H9 (cell line): Measurements from ENCODE around the gene NXN. TPM values are rescaled to one million over a fixed set of nuclear protein-coding genes. Genes with fewer than 3 reads are reported as not detected.

ENCODE experiments used
- DNase-seq: peaks from one replicate; pipeline ENCODE4 v3.0.0-alpha.2; 2017
- H2AFZ ChIP-seq: one replicate; pipeline ENCODE4 v1.6.1; 2013; ENCODE audit warnings: mild to moderate bottlenecking, low read length, control low read depth, moderate library complexity
- H2AK5ac ChIP-seq: 2 replicates; pipeline ENCODE4 v1.6.1; 2013; ENCODE audit warnings: low read length, control low read depth, mixed read lengths; ENCODE audit not compliant: insufficient read length
- H2BK120ac ChIP-seq: one replicate; pipeline ENCODE4 v1.6.1; 2013; ENCODE audit warnings: low read depth, mild to moderate bottlenecking, low read length, control low read depth, inconsistent platforms; ENCODE audit not compliant: poor library complexity, severe bottlenecking
- H2BK12ac ChIP-seq: 2 replicates; pipeline ENCODE4 v1.6.1; 2013; ENCODE audit warnings: low read length, control low read depth, mixed read lengths, low read depth; ENCODE audit not compliant: insufficient read length
- H2BK15ac ChIP-seq: 2 replicates; pipeline ENCODE4 v1.6.1; 2013; ENCODE audit warnings: low read depth, low read length, control low read depth
- H2BK20ac ChIP-seq: one replicate; pipeline ENCODE4 v1.6.1; 2013; ENCODE audit warnings: low read depth, mild to moderate bottlenecking, low read length, control low read depth, inconsistent platforms; ENCODE audit not compliant: poor library complexity, severe bottlenecking
- H2BK5ac ChIP-seq: 2 replicates; pipeline ENCODE4 v1.6.1; 2013; ENCODE audit warnings: low read length, control low read depth, mixed read lengths; ENCODE audit not compliant: insufficient read length
- H3K14ac ChIP-seq: 2 replicates; pipeline ENCODE4 v1.6.1; 2013; ENCODE audit warnings: low read length, control low read depth; ENCODE audit not compliant: insufficient read depth
- H3K18ac ChIP-seq: 2 replicates; pipeline ENCODE4 v1.6.1; 2013; ENCODE audit warnings: low read depth, mild to moderate bottlenecking, mixed read lengths, low read length, control low read depth; ENCODE audit not compliant: insufficient read length
- H3K23ac ChIP-seq: 2 replicates; pipeline ENCODE4 v1.6.1; 2013; ENCODE audit warnings: low read length, control low read depth, mixed read lengths, low read depth; ENCODE audit not compliant: insufficient read length
- H3K23me2 ChIP-seq: 2 replicates; pipeline ENCODE4 v1.6.1; 2013; ENCODE audit warnings: low read depth, mild to moderate bottlenecking, mixed read lengths, low read length, control low read depth; ENCODE audit not compliant: insufficient read length, poor library complexity, severe bottlenecking
- H3K27ac ChIP-seq: 2 replicates; pipeline ENCODE4 v1.5.1; 2013; ENCODE audit warnings: low read length, control low read depth, mixed read lengths, low read depth; ENCODE audit not compliant: insufficient read length
- H3K27me3 ChIP-seq: 2 replicates; pipeline ENCODE4 v1.6.1; 2013; ENCODE audit warnings: low read length, control low read depth, inconsistent platforms; ENCODE audit not compliant: insufficient read depth
- H3K4ac ChIP-seq: 2 replicates; pipeline ENCODE4 v1.6.1; 2013; ENCODE audit warnings: low read depth, mild to moderate bottlenecking, control low read depth, inconsistent platforms, low read length, moderate library complexity
- H3K4me1 ChIP-seq: 2 replicates; pipeline ENCODE4 v1.6.1; 2013; ENCODE audit warnings: low read length, control low read depth, inconsistent platforms; ENCODE audit not compliant: insufficient read depth
- H3K4me2 ChIP-seq: 2 replicates; pipeline ENCODE4 v1.6.1; 2013; ENCODE audit warnings: low read length, control low read depth, mixed read lengths; ENCODE audit not compliant: insufficient read length, insufficient read depth
- H3K56ac ChIP-seq: 2 replicates; pipeline ENCODE4 v1.6.1; 2013; ENCODE audit warnings: low read depth, mild to moderate bottlenecking, mixed read lengths, low read length, control low read depth; ENCODE audit not compliant: insufficient read length
- H3K79me1 ChIP-seq: 2 replicates; pipeline ENCODE4 v1.6.1; 2013; ENCODE audit warnings: low read depth, mild to moderate bottlenecking, moderate library complexity, low read length, control low read depth, inconsistent platforms; ENCODE audit not compliant: insufficient read depth, poor library complexity, severe bottlenecking
- H3K79me2 ChIP-seq: 2 replicates; pipeline ENCODE4 v1.6.1; 2013; ENCODE audit warnings: low read length, control low read depth, inconsistent platforms; ENCODE audit not compliant: insufficient read depth
- H3K9ac ChIP-seq: 2 replicates; pipeline ENCODE4 v1.6.1; 2013; ENCODE audit warnings: low read length, control low read depth, mixed read lengths; ENCODE audit not compliant: insufficient read length; ENCODE audit errors: extremely low read depth
- H3K9me3 ChIP-seq: one replicate; pipeline ENCODE4 v1.6.1; 2013; ENCODE audit warnings: low read depth, low read length, inconsistent platforms; ENCODE audit not compliant: control insufficient read depth
- H3T11ph ChIP-seq: one replicate; pipeline ENCODE4 v1.6.1; 2013; ENCODE audit warnings: mild to moderate bottlenecking, low read length, control low read depth, inconsistent platforms
- H4K20me1 ChIP-seq: one replicate; pipeline ENCODE4 v1.6.1; 2013; ENCODE audit not compliant: control insufficient read depth, insufficient read length, insufficient read depth
- H4K5ac ChIP-seq: 2 replicates; pipeline ENCODE4 v1.6.1; 2013; ENCODE audit warnings: low read depth, mild to moderate bottlenecking, mixed read lengths, low read length, control low read depth; ENCODE audit not compliant: insufficient read length
- H4K8ac ChIP-seq: replicated peaks from 2 replicates; pipeline ENCODE4 v1.6.1; 2013; ENCODE audit warnings: low read length, control low read depth, mixed read lengths, low read depth; ENCODE audit not compliant: insufficient read length
- H4K91ac ChIP-seq: 2 replicates; pipeline ENCODE4 v1.6.1; 2013; ENCODE audit warnings: low read depth, mild to moderate bottlenecking, moderate library complexity, mixed read lengths, low read length, control low read depth; ENCODE audit not compliant: insufficient read length
- H3K27ac Mint-ChIP-seq, 3 experiments: 2 replicates in 2 of 3; 3 replicates in 1 of 3; pipeline ENCODE4 v1.8.0; 2020 to 2021; ENCODE audit warnings: mixed read lengths in 3 of 3, mild to moderate bottlenecking in 1 of 3, moderate library complexity in 1 of 3
- H3K27me3 Mint-ChIP-seq: 2 replicates; pipeline ENCODE4 v1.8.0; 2021; ENCODE audit warnings: low read depth, mild to moderate bottlenecking, moderate library complexity, mixed read lengths
- H3K36me3 Mint-ChIP-seq, 3 experiments: 2 replicates in 2 of 3; 3 replicates in 1 of 3; pipeline ENCODE4 v1.8.0; 2020 to 2021; ENCODE audit warnings: low read depth in 3 of 3, mixed read lengths in 3 of 3; ENCODE audit not compliant: insufficient read depth in 1 of 3
- H3K4me1 Mint-ChIP-seq, 2 experiments: 2 replicates each; pipeline ENCODE4 v1.8.0; 2020; ENCODE audit warnings: mixed read lengths in 2 of 2
- H3K4me3 Mint-ChIP-seq, 2 experiments: 2 replicates in 1 of 2; 3 replicates in 1 of 2; pipeline ENCODE4 v1.8.0; 2020 to 2021; ENCODE audit warnings: mild to moderate bottlenecking in 2 of 2, mixed read lengths in 2 of 2, moderate library complexity in 1 of 2
- H3K9me3 Mint-ChIP-seq, 2 experiments: 2 replicates in 1 of 2; 3 replicates in 1 of 2; pipeline ENCODE4 v1.8.0; 2020; ENCODE audit warnings: mild to moderate bottlenecking in 2 of 2, mixed read lengths in 2 of 2, moderate library complexity in 1 of 2
- CTCF ChIP-seq: fragments of 200-600 bp; sonication (generic); conservative IDR thresholded peaks from 3 replicates; pipeline ENCODE4 v1.8.0; 2021; ENCODE audit warnings: antibody characterized with exemption, mild to moderate bottlenecking
- WGBS: extraction: QIAGEN DNeasy Blood & Tissue Kit; methylation state at CpG from one replicate; pipeline ENCODE4 v1.1.7; 2013; ENCODE audit warnings: missing lambda C conversion rate, low lambda C conversion rate, mixed read lengths; ENCODE audit not compliant: insufficient read length; ENCODE audit errors: extremely low coverage; 5-methylcytosine and 5-hydroxymethylcytosine counted together
- total RNA-seq: library from RNA; stranded (reverse); gene quantifications from 2 replicates; pipeline ENCODE4 v1.2.1, GENCODE V29; 2021

Gene NXN
- total RNA-seq, 1 experiment from 2014 or later: 93.6 TPM

GRCh38 chr17:825216-825615 is 154.4 kb downstream of the NXN start:
- H3K4me3 Mint-ChIP-seq: no peak overlapping the region
- no peaks in the 10 kb centered on the region for H4K20me1 ChIP-seq
- no peak overlapping the region for H3K14ac ChIP-seq
- no peak overlapping the region for H3T11ph ChIP-seq
- H2AFZ ChIP-seq: no peak overlapping the region
- H3K27me3 ChIP-seq: no peaks in the 10 kb centered on the region
- no peak overlapping the region for H3K23ac ChIP-seq
- no peak overlapping the region for H3K4me2 ChIP-seq
- TF ChIP-seq CTCF: no peak
- no peak for DNase-seq
- no peak overlapping the region for H3K9ac ChIP-seq
- no CpG with 5 or more reads among the region's 17 CpGs for WGBS
- H2BK5ac ChIP-seq: no peak overlapping the region
- H4K5ac ChIP-seq: no peak overlapping the region
- H3K79me2 ChIP-seq: no peaks in the 10 kb centered on the region
- H2BK15ac ChIP-seq: no peak overlapping the region
- no peak overlapping the region for H3K4ac ChIP-seq
- H3K9me3 ChIP-seq: no peaks in the 10 kb centered on the region
- no peak overlapping the region for H4K91ac ChIP-seq
- H3K36me3 Mint-ChIP-seq: peaks cover 26 to 41% (median 39%) of the 10 kb centered on the region in 3 experiments
- no peak overlapping the region for H2BK12ac ChIP-seq
- peak overlapping the region in 1 of 3 experiments; percentile 70; a peak in 1 of 7 replicates for H3K27ac Mint-ChIP-seq
- no peak overlapping the region for H2BK120ac ChIP-seq
- H3K23me2 ChIP-seq: no peaks in the 10 kb centered on the region
- no peak overlapping the region for H3K56ac ChIP-seq
- H4K8ac ChIP-seq: no peak overlapping the region
- no peak overlapping the region for H3K18ac ChIP-seq
- H3K79me1 ChIP-seq: peaks cover 3% of the 10 kb centered on the region
- H3K27me3 Mint-ChIP-seq: no peaks in the 10 kb centered on the region
- no peak overlapping the region for H2AK5ac ChIP-seq
- H3K4me1 ChIP-seq: no peaks in the 10 kb centered on the region
- H3K27ac ChIP-seq: no peak overlapping the region
- no peaks in the 10 kb centered on the region for H3K4me1 Mint-ChIP-seq
- no peaks in the 10 kb centered on the region; a peak in 1 of 5 replicates for H3K9me3 Mint-ChIP-seq
- no peak overlapping the region for H2BK20ac ChIP-seq
